PC-9 (cell line): ENCODE data around the gene ANKRD37. TPM values are rescaled to one million over a fixed set of nuclear protein-coding genes. Genes with fewer than 3 reads are reported as not detected.
A peak's percentile ranks its signal among the peaks of the same experiment; 100 is the strongest.

ENCODE experiments used
- BruUV-seq: library from RNA; stranded (reverse); fragments of 400-500 nt; replicated peaks from 2 replicates; lab custom pipeline; 2021; lab: Mats Ljungman, UMichigan
- CTCF ChIA-PET: fragments of 300-600 bp; sonication (Branson Sonifier 250); formaldehyde crosslinking; loops from one replicate; lab custom pipeline; 2022; ENCODE audit warnings: antibody characterized with exemption; lab: Charles Lee
- POLR2A ChIA-PET: fragments of 300-600 bp; sonication (Branson Sonifier 250); formaldehyde crosslinking; loops from one replicate; lab custom pipeline; 2022; ENCODE audit warnings: antibody characterized with exemption; ENCODE audit not compliant: unreplicated experiment; lab: Charles Lee
- DNase-seq, 2 experiments: peaks; one replicate each; pipeline versions ENCODE4 v3.0.0 to v3.0.0-alpha.2; 2015 to 2022; ENCODE audit warnings: mixed read lengths in 1 of 2
- H2AFZ ChIP-seq: fragments of 200-600 bp; sonication (generic); 2 replicates; pipeline ENCODE4 v1.8.1; 2017; ENCODE audit warnings: antibody characterized with exemption
- H3F3A ChIP-seq: fragments of 200-600 bp; sonication (generic); 2 replicates; pipeline ENCODE4 v1.8.1; 2017; ENCODE audit warnings: antibody characterized with exemption, mild to moderate bottlenecking, low read depth; ENCODE audit not compliant: insufficient read depth
- H3K27ac ChIP-seq: fragments of 200-600 bp; sonication (generic); 2 replicates; pipeline ENCODE4 v1.6.1; 2016; ENCODE audit warnings: mixed run types
- H3K27me3 ChIP-seq: fragments of 200-600 bp; sonication (generic); 2 replicates; pipeline ENCODE4 v1.6.1; 2016; ENCODE audit warnings: low read depth, mixed run types; ENCODE audit not compliant: insufficient read depth
- H3K36me3 ChIP-seq: fragments of 200-600 bp; sonication (generic); 2 replicates; pipeline ENCODE4 v1.6.1; 2016; ENCODE audit warnings: low read depth, mixed run types
- H3K4me1 ChIP-seq: fragments of 200-600 bp; sonication (generic); replicated peaks from 2 replicates; pipeline ENCODE4 v1.6.1; 2016; ENCODE audit warnings: mixed run types; ENCODE audit not compliant: insufficient read depth
- H3K4me2 ChIP-seq: fragments of 200-600 bp; sonication (generic); 2 replicates; pipeline ENCODE4 v1.6.1; 2017; ENCODE audit warnings: mixed run types
- H3K4me3 ChIP-seq: fragments of 200-600 bp; sonication (generic); 2 replicates; pipeline ENCODE4 v1.6.1; 2016; ENCODE audit warnings: mixed run types
- H3K79me2 ChIP-seq: fragments of 200-600 bp; sonication (generic); 2 replicates; pipeline ENCODE4 v1.6.1; 2017; ENCODE audit warnings: low read depth, mixed run types
- H3K9me2 ChIP-seq: fragments of 200-600 bp; sonication (generic); 2 replicates; pipeline ENCODE4 v1.8.1; 2017; ENCODE audit warnings: mild to moderate bottlenecking; ENCODE audit not compliant: insufficient read depth
- H3K9me3 ChIP-seq: fragments of 200-600 bp; sonication (generic); 2 replicates; pipeline ENCODE4 v1.8.1; 2016; ENCODE audit warnings: low read depth; ENCODE audit not compliant: insufficient read depth
- H4K20me1 ChIP-seq: fragments of 200-600 bp; sonication (generic); 2 replicates; pipeline ENCODE4 v1.8.1; 2017; ENCODE audit not compliant: insufficient read depth
- CTCF ChIP-seq: fragments of 200-600 bp; sonication (generic); conservative IDR thresholded peaks from 2 replicates; pipeline ENCODE4 v1.6.1; 2017; ENCODE audit warnings: mixed run types, antibody characterized with exemption, mild to moderate bottlenecking, moderate library complexity
- EZH2 ChIP-seq: fragments of 200-600 bp; sonication (generic); IDR thresholded peaks from 2 replicates; pipeline ENCODE4 v1.8.0; 2017; ENCODE audit warnings: antibody characterized with exemption, low read depth
- intact Hi-C: fragments of 100-400 bp; cut with micrococcal nuclease; formaldehyde crosslinking; loops from one replicate; pipeline ENCODE4 v1.10.0; 2022; ENCODE audit not compliant: unreplicated experiment
- total RNA-seq: library from RNA; stranded (reverse); gene quantifications from 2 replicates; pipeline ENCODE4 v1.2.3, GENCODE V29; 2021

ANKRD37 gene
- total RNA-seq, 1 experiment from 2014 or later: 4.2 TPM

GRCh38 chr4:185425647-185426352, 29.2 kb downstream of the ANKRD37 start, which contains the start of gene UFSP2:
UFSP2 (minus strand) TSS chr4:185425964; CDS start chr4:185425868, 96 bp downstream.
- no peak for TF ChIP-seq CTCF
- BruUV-seq: no TSS peak
- Histone ChIP-seq H3K79me2 (0 out of 2 replicates have a peak, but pooled peaks cover 4% of the 10 kb centered on the region), H3K27ac (peak within 1 kb of the TSS; percentile 77), H3K9me3 (no peaks in the 10 kb centered on the region), H4K20me1 (no peaks in the 10 kb centered on the region), H3K4me2 (peak within 1 kb of the TSS; percentile 97), H3F3A (no peaks in the 10 kb centered on the region), H3K4me3 (peak within 1 kb of the TSS; percentile 82), H3K9me2 (no peaks in the 10 kb centered on the region), H3K27me3 (no peaks in the 10 kb centered on the region), H2AFZ (peak within 1 kb of the TSS; percentile 94), H3K4me1 (peaks cover 10% of the 10 kb centered on the region), H3K36me3 (no peaks in the 10 kb centered on the region)
- peak; percentile 59 to 81 for DNase-seq
- POLR2A ChIA-PET: interaction anchor here (0.6 to 1.0 kb wide), 3 partner anchors 27 to 134 kb away, joined by 3 to 8 read pairs (median 4); partner anchors contain the start of gene ANKRD37
- intact Hi-C loops: loop anchor here (1.0 to 5.0 kb wide), 2 partner anchors 29 to 172 kb away; partner anchors contain the start of gene ANKRD37
- CTCF ChIA-PET: interaction anchor here (0.5 kb wide), 1 partner anchor 691 kb away, joined by 8 read pairs; no protein-coding TSS in a partner anchor

- CTCF ChIA-PET: no interaction called here
- Histone ChIP-seq H4K20me1 (no peaks in the 10 kb centered on the region), H3K79me2 (0 out of 2 replicates have a peak, but pooled peaks cover 4% of the 10 kb centered on the region), H2AFZ (no peak overlapping the region), H3K4me1 (peaks cover 10% of the 10 kb centered on the region), H3K4me2 (no peak overlapping the region), H3K27me3 (no peaks in the 10 kb centered on the region), H3K27ac (no peak overlapping the region), H3K9me3 (no peaks in the 10 kb centered on the region), H3K4me3 (no peak overlapping the region), H3F3A (no peaks in the 10 kb centered on the region), H3K36me3 (no peaks in the 10 kb centered on the region), H3K9me2 (no peaks in the 10 kb centered on the region)
- TF ChIP-seq CTCF: no peak
- no peak for TF ChIP-seq EZH2
- TSS peak; percentile 35 for BruUV-seq
- POLR2A ChIA-PET: interaction anchor here (1.0 kb wide), 1 partner anchor 133 kb away, joined by 8 read pairs; no protein-coding TSS in a partner anchor
- no peak for DNase-seq
- intact Hi-C loops: loop anchor here (5.0 kb wide), 1 partner anchor 170 kb away; no protein-coding TSS in a partner anchor
Measured at GRCh38 chr4:185426960-185427688, 30.5 kb downstream of the ANKRD37 start.

DNA sequence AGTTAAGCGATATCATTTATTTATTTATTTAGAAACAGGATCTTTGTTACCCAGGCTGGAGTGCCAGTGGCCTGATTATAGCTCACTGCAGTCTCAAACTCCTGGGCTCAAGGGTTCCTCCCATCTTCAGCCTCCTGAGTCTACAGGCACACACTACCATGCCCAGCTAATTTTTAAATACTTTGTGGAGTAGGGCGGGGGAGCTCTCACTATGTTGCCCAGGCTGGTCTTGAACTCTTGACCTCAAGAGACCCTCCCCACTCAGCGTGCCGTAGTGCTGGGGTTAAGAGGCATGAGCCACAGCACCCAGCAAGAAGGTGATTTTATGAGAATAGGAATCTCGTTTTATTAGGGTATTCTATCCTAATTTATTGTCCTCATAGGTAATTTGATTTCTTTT, 33.0 kb downstream of the ANKRD37 start:
- H3K9me2 ChIP-seq: no peaks in the 10 kb centered on the region
- peaks cover 5% of the 10 kb centered on the region for H3K4me1 ChIP-seq
- 0 out of 2 replicates have a peak, but pooled peaks cover 4% of the 10 kb centered on the region for H3K79me2 ChIP-seq
- CTCF ChIA-PET: no interaction called here
- H3K27me3 ChIP-seq: no peaks in the 10 kb centered on the region
- TF ChIP-seq EZH2 (no peak), CTCF (no peak)
- H3K36me3 ChIP-seq: no peaks in the 10 kb centered on the region
- no peak overlapping the region for H3K27ac ChIP-seq
- intact Hi-C loops: loop anchor here (5.0 kb wide), 1 partner anchor 168 kb away; no protein-coding TSS in a partner anchor
- no TSS peak for BruUV-seq
- POLR2A ChIA-PET: no interaction called here
- no peaks in the 10 kb centered on the region for H4K20me1 ChIP-seq
- no peak overlapping the region for H2AFZ ChIP-seq
- no peak for DNase-seq
- no peaks in the 10 kb centered on the region for H3F3A ChIP-seq
- H3K9me3 ChIP-seq: no peaks in the 10 kb centered on the region
- no peak overlapping the region for H3K4me2 ChIP-seq
- no peak overlapping the region for H3K4me3 ChIP-seq
